ENCODE data around the gene ORM2.
"Not testable (repeated sequence)": the region's sequence is repeated elsewhere in the genome, so short reads cannot be mapped to it uniquely, and the experiment has no call there.

DNA sequence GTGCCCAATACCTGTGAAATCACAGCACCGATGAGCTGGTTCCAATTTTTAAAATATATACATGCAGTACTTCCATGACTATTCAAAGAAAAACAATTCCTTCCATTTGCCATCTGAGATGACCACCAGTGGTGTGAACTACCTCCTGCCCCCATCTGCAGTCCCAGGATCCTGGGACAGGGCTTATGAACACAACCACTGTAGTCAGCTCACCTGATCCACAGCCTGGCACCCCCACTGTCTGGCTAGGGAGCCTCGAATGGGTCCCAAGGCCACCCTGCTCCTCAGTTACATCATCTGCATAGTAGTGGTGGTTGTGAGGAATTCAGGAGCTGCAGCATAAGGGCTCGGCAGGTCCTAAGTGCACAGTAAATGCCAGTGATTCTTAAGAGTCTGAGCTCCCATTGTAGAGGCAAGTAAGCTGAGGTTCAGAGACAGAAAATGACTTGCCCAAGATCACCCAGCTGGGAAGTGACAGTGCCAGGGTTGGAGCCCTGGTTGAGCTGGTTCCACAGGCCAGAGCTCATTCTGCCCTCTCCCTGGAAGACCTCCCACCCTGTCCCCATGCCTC lies 3.9 kb upstream of the ORM2 start:
- TF ChIP-seq POLR2AphosphoS5, POLR2A, POU2F2, SPI1 (IDR thresholded peaks at IDR 0.05; ENCODE audit: low read depth, low read length): not testable (repeated sequence)

Data from GM12891 (cell line).